Islet of Langerhans (tissue), 1 donor: ENCODE results near the gene NEDD1.

Source experiments
- FAIRE-seq: peaks from one replicate; lab custom pipeline; 2011; peaks lifted over from hg19 to GRCh38; lab: Jason Lieb, UNC

Gene NEDD1

GRCh38 chr12:96901175-96901574 is 5.9 kb upstream of the NEDD1 start:
- no peak for FAIRE-seq

GRCh38 chr12:96902076-96902475 is 5.0 kb upstream of the NEDD1 start:
- FAIRE-seq, result no peak

- FAIRE-seq, result no peak
Measured at GRCh38 chr12:96906498-96906848, 584 bp upstream of the NEDD1 start.

GRCh38 chr12:96907671-96908422 is 790 bp downstream of the NEDD1 start:
- no peak for FAIRE-seq

GRCh38 chr12:96908423-96908675 is 1.3 kb downstream of the NEDD1 start:
- no peak for FAIRE-seq

- FAIRE-seq, result no peak
Measured at GRCh38 chr12:96912261-96912660, 5.2 kb downstream of the NEDD1 start.

GRCh38 chr12:96912943-96913342 is 5.9 kb downstream of the NEDD1 start:
- no peak for FAIRE-seq

GRCh38 chr12:96919510-96920210 is 12.6 kb downstream of the NEDD1 start:
- no peak for FAIRE-seq

GRCh38 chr12:96948782-96949181 is 41.7 kb downstream of the NEDD1 start:
- no peak for FAIRE-seq

- FAIRE-seq, result no peak
Measured at GRCh38 chr12:96979532-96979931, 72.5 kb downstream of the NEDD1 start.

GRCh38 chr12:96980991-96981414 is 73.9 kb downstream of the NEDD1 start:
- FAIRE-seq, result no peak

- FAIRE-seq, result no peak
Measured at GRCh38 chr12:96981911-96982310, 74.9 kb downstream of the NEDD1 start.

- FAIRE-seq, result no peak
Measured at GRCh38 chr12:96982671-96983070, 75.6 kb downstream of the NEDD1 start.

GRCh38 chr12:96985515-96986362 is 78.7 kb downstream of the NEDD1 start:
- FAIRE-seq, result no peak

- FAIRE-seq, result peak; percentile 30
Measured at GRCh38 chr12:96986883-96987523, 79.9 kb downstream of the NEDD1 start.

- FAIRE-seq, result no peak
Measured at GRCh38 chr12:96988919-96989318, 81.9 kb downstream of the NEDD1 start.

GRCh38 chr12:96989916-96990315 is 82.9 kb downstream of the NEDD1 start:
- no peak for FAIRE-seq

GRCh38 chr12:96994900-96995299 is 87.8 kb downstream of the NEDD1 start:
- FAIRE-seq, result no peak

GRCh38 chr12:96995861-96996260 is 88.8 kb downstream of the NEDD1 start:
- no peak for FAIRE-seq

- no peak for FAIRE-seq
Measured at GRCh38 chr12:96997797-96998484, 90.9 kb downstream of the NEDD1 start.

GRCh38 chr12:97003276-97003675 is 96.2 kb downstream of the NEDD1 start:
- no peak for FAIRE-seq
